Neural cell (in vitro differentiated cells): ENCODE data around the gene PREB. TPM values are rescaled to one million over a fixed set of nuclear protein-coding genes. Genes with fewer than 3 reads are reported as not detected.

Experiments
- H2AFZ ChIP-seq: fragments of 200-600, 300-800 bp; sonication (generic), shearing (Covaris generic); 2 replicates; pipeline ENCODE4 v1.6.0; 2014; ENCODE audit warnings: low read depth, mild to moderate bottlenecking, antibody characterized with exemption, low read length, moderate library complexity
- H3F3A ChIP-seq: fragments of 200-600 bp; shearing (Covaris generic); 2 replicates; pipeline ENCODE4 v1.6.1; 2016; ENCODE audit warnings: mild to moderate bottlenecking, moderate library complexity, mixed read lengths, antibody characterized with exemption, low read length; ENCODE audit not compliant: insufficient read depth, poor library complexity, severe bottlenecking
- H3K27ac ChIP-seq: fragments of 200-600, 300-800 bp; sonication (generic), shearing (Covaris generic); 2 replicates; pipeline ENCODE4 v1.5.1; 2014; ENCODE audit warnings: mild to moderate bottlenecking, low read length, moderate library complexity
- H3K27me3 ChIP-seq: fragments of 300-800, 200-600 bp; sonication (generic), shearing (Covaris generic); 2 replicates; pipeline ENCODE4 v1.6.0; 2014; ENCODE audit warnings: mild to moderate bottlenecking, low read depth, low read length, moderate library complexity; ENCODE audit not compliant: insufficient read depth
- H3K36me3 ChIP-seq: fragments of 300-800, 200-600 bp; sonication (generic), shearing (Covaris generic); 2 replicates; pipeline ENCODE4 v1.5.1; 2014; ENCODE audit warnings: mild to moderate bottlenecking, antibody characterized with exemption, low read length, moderate library complexity; ENCODE audit not compliant: insufficient read depth
- H3K4me2 ChIP-seq: fragments of 300-800, 200-600 bp; sonication (generic), shearing (Covaris generic); 2 replicates; pipeline ENCODE4 v1.6.0; 2014; ENCODE audit warnings: mild to moderate bottlenecking, low read length
- H3K4me3 ChIP-seq: fragments of 300-800, 200-600 bp; sonication (generic), shearing (Covaris generic); 2 replicates; pipeline ENCODE4 v1.5.1; 2014; ENCODE audit warnings: mild to moderate bottlenecking, low read length, moderate library complexity
- H3K79me2 ChIP-seq: fragments of 200-600 bp; shearing (Covaris generic); replicated peaks from 2 replicates; pipeline ENCODE4 v1.6.0; 2014; ENCODE audit warnings: mild to moderate bottlenecking, low read length, moderate library complexity; ENCODE audit not compliant: insufficient read depth
- H3K9ac ChIP-seq: fragments of 300-800, 200-600 bp; sonication (generic), shearing (Covaris generic); 2 replicates; pipeline ENCODE4 v1.6.1; 2016; ENCODE audit warnings: mild to moderate bottlenecking, low read length, mixed read lengths
- H3K9me2 ChIP-seq: fragments of 200-600 bp; shearing (Covaris generic); 2 replicates; pipeline ENCODE4 v1.6.1; 2016; ENCODE audit warnings: mild to moderate bottlenecking, low read length, mixed read lengths; ENCODE audit not compliant: insufficient read depth
- H3K9me3 ChIP-seq: fragments of 200-600, 300-800 bp; sonication (generic), shearing (Covaris generic); 2 replicates; pipeline ENCODE4 v1.6.1; 2016; ENCODE audit warnings: mild to moderate bottlenecking, mixed run types, low read length, moderate library complexity, mixed read lengths
- H4K20me1 ChIP-seq: fragments of 200-600 bp; shearing (Covaris generic); 2 replicates; pipeline ENCODE4 v1.6.1; 2016; ENCODE audit warnings: mild to moderate bottlenecking, mixed run types; ENCODE audit not compliant: insufficient read depth
- EP300 ChIP-seq: fragments of 450-650 bp; conservative IDR thresholded peaks from 2 replicates; pipeline ENCODE4 v1.6.1; 2014; ENCODE audit warnings: antibody characterized with exemption, mild to moderate bottlenecking, moderate library complexity; ENCODE audit not compliant: poor library complexity, severe bottlenecking
- EZH2 ChIP-seq: fragments of 200-600, 300-800 bp; shearing (Covaris generic), sonication (generic); IDR thresholded peaks from 2 replicates; pipeline ENCODE4 v1.6.1; 2014; ENCODE audit warnings: antibody characterized with exemption, low read length, borderline replicate concordance, mild to moderate bottlenecking; ENCODE audit not compliant: insufficient read depth, poor library complexity, severe bottlenecking
- MXI1 ChIP-seq: fragments of 450-650 bp; conservative IDR thresholded peaks from 2 replicates; pipeline ENCODE4 v1.6.1; 2014; ENCODE audit warnings: antibody characterized with exemption, mild to moderate bottlenecking; ENCODE audit not compliant: poor library complexity, severe bottlenecking
- POLR2AphosphoS5 ChIP-seq: IDR thresholded peaks from 2 replicates; pipeline ENCODE4 v1.6.1; 2012
- RAD21 ChIP-seq: fragments of 450-650 bp; conservative IDR thresholded peaks from 2 replicates; pipeline ENCODE4 v1.6.1; 2014; ENCODE audit warnings: antibody characterized with exemption, mild to moderate bottlenecking, moderate library complexity
- SMC3 ChIP-seq: fragments of 450-650 bp; conservative IDR thresholded peaks from 2 replicates; pipeline ENCODE4 v1.6.1; 2014; ENCODE audit warnings: antibody characterized with exemption, mild to moderate bottlenecking, moderate library complexity; ENCODE audit not compliant: poor library complexity
- TAF1 ChIP-seq: IDR thresholded peaks from 2 replicates; pipeline ENCODE4 v1.6.1; 2012; ENCODE audit warnings: low read depth
- polyA plus RNA-seq: library from polyadenylated mRNA; depleted of rRNA; stranded (reverse); fragments of >200 nt; gene quantifications from 2 replicates; pipeline ENCODE4 v1.2.3, GENCODE V29; 2014
- TF ChIP-seq, protein P1 (sequence below): fragments of 450-650 bp; IDR thresholded peaks from 2 replicates; pipeline ENCODE4 v1.5.1; 2014; ENCODE audit warnings: antibody characterized with exemption, mild to moderate bottlenecking, moderate library complexity; ENCODE audit not compliant: poor library complexity, severe bottlenecking
- TF ChIP-seq, protein P2 (sequence below): IDR thresholded peaks from 2 replicates; pipeline ENCODE4 v1.6.1; 2012; ENCODE audit warnings: borderline replicate concordance

Gene PREB
- polyA plus RNA-seq, 1 donor from 2014 or later = 121 TPM

DNA sequence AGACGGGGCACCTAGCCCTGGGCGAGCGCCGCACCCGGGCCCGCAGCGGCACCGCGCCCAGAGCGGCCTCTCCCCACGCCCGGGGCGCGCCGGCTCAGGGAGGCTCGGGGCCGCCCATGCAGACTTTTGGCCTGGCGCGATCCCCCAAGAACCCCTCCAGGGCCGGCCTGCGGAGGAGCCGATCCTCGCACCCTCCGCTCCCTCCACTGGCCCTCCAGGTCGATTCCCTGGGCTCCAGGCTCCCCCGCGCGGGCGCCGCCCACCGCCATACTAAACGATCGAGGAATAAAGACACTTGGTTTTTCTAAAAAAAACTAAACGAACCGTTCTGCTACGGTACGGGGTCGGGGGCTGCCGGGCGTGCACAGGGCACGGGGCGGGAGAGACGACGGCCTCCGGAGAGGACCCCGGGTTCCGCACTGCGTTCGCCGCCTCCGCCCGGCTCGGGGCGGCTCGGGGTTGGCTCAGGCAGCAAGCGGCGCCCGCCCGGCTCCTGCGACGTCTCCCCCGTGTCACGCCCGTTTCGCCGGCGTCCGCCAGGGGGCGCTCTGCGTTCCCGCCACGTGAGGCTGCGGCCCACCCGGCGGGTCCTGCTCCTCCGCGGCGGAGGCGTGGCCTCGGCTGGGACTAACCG lies 48.2 kb downstream of the PREB start:
- Histone ChIP-seq H4K20me1 (no peaks in the 10 kb centered on the region), H3K27ac (peak overlapping the region; percentile 72), H3K79me2 (no peaks in the 10 kb centered on the region), H3K4me3 (peak overlapping the region; percentile 80), H3F3A (no peaks in the 10 kb centered on the region), H3K4me2 (peak overlapping the region; percentile 14), H3K9me2 (no peaks in the 10 kb centered on the region), H3K36me3 (no peaks in the 10 kb centered on the region), H3K27me3 (peaks cover 10% of the 10 kb centered on the region), H3K9me3 (no peaks in the 10 kb centered on the region), H2AFZ (peak overlapping the region; percentile 56), H3K9ac (peak overlapping the region; percentile 83)
- TF ChIP-seq, protein P1, sequence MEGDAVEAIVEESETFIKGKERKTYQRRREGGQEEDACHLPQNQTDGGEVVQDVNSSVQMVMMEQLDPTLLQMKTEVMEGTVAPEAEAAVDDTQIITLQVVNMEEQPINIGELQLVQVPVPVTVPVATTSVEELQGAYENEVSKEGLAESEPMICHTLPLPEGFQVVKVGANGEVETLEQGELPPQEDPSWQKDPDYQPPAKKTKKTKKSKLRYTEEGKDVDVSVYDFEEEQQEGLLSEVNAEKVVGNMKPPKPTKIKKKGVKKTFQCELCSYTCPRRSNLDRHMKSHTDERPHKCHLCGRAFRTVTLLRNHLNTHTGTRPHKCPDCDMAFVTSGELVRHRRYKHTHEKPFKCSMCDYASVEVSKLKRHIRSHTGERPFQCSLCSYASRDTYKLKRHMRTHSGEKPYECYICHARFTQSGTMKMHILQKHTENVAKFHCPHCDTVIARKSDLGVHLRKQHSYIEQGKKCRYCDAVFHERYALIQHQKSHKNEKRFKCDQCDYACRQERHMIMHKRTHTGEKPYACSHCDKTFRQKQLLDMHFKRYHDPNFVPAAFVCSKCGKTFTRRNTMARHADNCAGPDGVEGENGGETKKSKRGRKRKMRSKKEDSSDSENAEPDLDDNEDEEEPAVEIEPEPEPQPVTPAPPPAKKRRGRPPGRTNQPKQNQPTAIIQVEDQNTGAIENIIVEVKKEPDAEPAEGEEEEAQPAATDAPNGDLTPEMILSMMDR = peak; percentile 91
- TF ChIP-seq EP300 = peak; percentile 45
- TF ChIP-seq, protein P2, sequence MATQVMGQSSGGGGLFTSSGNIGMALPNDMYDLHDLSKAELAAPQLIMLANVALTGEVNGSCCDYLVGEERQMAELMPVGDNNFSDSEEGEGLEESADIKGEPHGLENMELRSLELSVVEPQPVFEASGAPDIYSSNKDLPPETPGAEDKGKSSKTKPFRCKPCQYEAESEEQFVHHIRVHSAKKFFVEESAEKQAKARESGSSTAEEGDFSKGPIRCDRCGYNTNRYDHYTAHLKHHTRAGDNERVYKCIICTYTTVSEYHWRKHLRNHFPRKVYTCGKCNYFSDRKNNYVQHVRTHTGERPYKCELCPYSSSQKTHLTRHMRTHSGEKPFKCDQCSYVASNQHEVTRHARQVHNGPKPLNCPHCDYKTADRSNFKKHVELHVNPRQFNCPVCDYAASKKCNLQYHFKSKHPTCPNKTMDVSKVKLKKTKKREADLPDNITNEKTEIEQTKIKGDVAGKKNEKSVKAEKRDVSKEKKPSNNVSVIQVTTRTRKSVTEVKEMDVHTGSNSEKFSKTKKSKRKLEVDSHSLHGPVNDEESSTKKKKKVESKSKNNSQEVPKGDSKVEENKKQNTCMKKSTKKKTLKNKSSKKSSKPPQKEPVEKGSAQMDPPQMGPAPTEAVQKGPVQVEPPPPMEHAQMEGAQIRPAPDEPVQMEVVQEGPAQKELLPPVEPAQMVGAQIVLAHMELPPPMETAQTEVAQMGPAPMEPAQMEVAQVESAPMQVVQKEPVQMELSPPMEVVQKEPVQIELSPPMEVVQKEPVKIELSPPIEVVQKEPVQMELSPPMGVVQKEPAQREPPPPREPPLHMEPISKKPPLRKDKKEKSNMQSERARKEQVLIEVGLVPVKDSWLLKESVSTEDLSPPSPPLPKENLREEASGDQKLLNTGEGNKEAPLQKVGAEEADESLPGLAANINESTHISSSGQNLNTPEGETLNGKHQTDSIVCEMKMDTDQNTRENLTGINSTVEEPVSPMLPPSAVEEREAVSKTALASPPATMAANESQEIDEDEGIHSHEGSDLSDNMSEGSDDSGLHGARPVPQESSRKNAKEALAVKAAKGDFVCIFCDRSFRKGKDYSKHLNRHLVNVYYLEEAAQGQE = peak; percentile 52
- TF ChIP-seq EZH2 = no peak
- peak; percentile 85 for TF ChIP-seq POLR2AphosphoS5
- TF ChIP-seq SMC3 = peak; percentile 77
- TF ChIP-seq RAD21 = peak; percentile 69
- peak; percentile 75 for TF ChIP-seq MXI1
- TF ChIP-seq TAF1 = no peak

GRCh38 chr2:27085673-27086089 lies 48.8 kb downstream of the PREB start:
- peaks cover 10% of the 10 kb centered on the region for H3K27me3 ChIP-seq
- H3K27ac ChIP-seq = peak overlapping the region; percentile 72
- H3K4me3 ChIP-seq = peak overlapping the region; percentile 80
- H3K4me2 ChIP-seq = peak overlapping the region; percentile 59
- no peaks in the 10 kb centered on the region for H3K79me2 ChIP-seq
- H3K36me3 ChIP-seq = no peaks in the 10 kb centered on the region
- TF ChIP-seq RAD21 (peak; percentile 13), SMC3 (no peak)
- peak overlapping the region; percentile 56 for H2AFZ ChIP-seq
- no peaks in the 10 kb centered on the region for H3K9me2 ChIP-seq
- H4K20me1 ChIP-seq = no peaks in the 10 kb centered on the region
- H3K9me3 ChIP-seq = no peaks in the 10 kb centered on the region
- H3K9ac ChIP-seq = peak overlapping the region; percentile 83
- H3F3A ChIP-seq = no peaks in the 10 kb centered on the region
